ENCODE data around the gene SMIM33.
"Not testable (repeated sequence)": the region's sequence is repeated elsewhere in the genome, so short reads cannot be mapped to it uniquely, and the experiment has no call there.

The SMIM33 gene

GRCh38 chr5:139457653-139458306, 13.0 kb upstream of the SMIM33 start:
- DNase-seq, result no peak

- DNase-seq, result peak; percentile 82
These were observed 12.0 kb upstream of the SMIM33 start for GRCh38 chr5:139458580-139459407.

GRCh38 chr5:139459451-139459934, 11.3 kb upstream of the SMIM33 start:
- no peak for DNase-seq

GRCh38 chr5:139460455-139460854, 10.3 kb upstream of the SMIM33 start:
- DNase-seq, result no peak

GRCh38 chr5:139461176-139461575, 9.6 kb upstream of the SMIM33 start:
- DNase-seq, result no peak

- peak; percentile 76 for DNase-seq
These were observed 9.1 kb upstream of the SMIM33 start for GRCh38 chr5:139461698-139462097.

- peak; percentile 39 for DNase-seq
These were observed 8.1 kb upstream of the SMIM33 start, which contains the start of gene ECSCR for GRCh38 chr5:139462586-139463276. Gene ECSCR, minus strand, starts transcription at chr5:139462743. Its CDS starts 73 bp downstream, at chr5:139462670.

- DNase-seq, result no peak
These were observed 2.3 kb upstream of the SMIM33 start for GRCh38 chr5:139468421-139468931.

GRCh38 chr5:139472386-139473030, 1.7 kb downstream of the SMIM33 start:
- DNase-seq, result no peak

- no peak for DNase-seq
These were observed 2.3 kb downstream of the SMIM33 start for GRCh38 chr5:139473105-139473504.

GRCh38 chr5:139473565-139473964, 2.8 kb downstream of the SMIM33 start:
- DNase-seq, result peak; percentile 31

- DNase-seq, result peak; percentile 68
These were observed 4.3 kb downstream of the SMIM33 start for GRCh38 chr5:139474890-139475791.

- no peak for DNase-seq
These were observed 5.2 kb downstream of the SMIM33 start for GRCh38 chr5:139475865-139476617.

- DNase-seq, result not testable (repeated sequence)
These were observed 8.0 kb downstream of the SMIM33 start for GRCh38 chr5:139478657-139479423.

GRCh38 chr5:139479729-139480128, 8.9 kb downstream of the SMIM33 start:
- not testable (repeated sequence) for DNase-seq

GRCh38 chr5:139481122-139481533, 10.3 kb downstream of the SMIM33 start:
- DNase-seq, result no peak

- peak; percentile 57 for DNase-seq
These were observed 10.8 kb downstream of the SMIM33 start for GRCh38 chr5:139481580-139482049.

- peak; percentile 99 for DNase-seq
These were observed 11.5 kb downstream of the SMIM33 start, which contains the start of gene STING1 for GRCh38 chr5:139482050-139482889. Gene STING1, minus strand, starts transcription at chr5:139482758. Its CDS starts 1,054 bp downstream, at chr5:139481704.

- DNase-seq, result not testable (repeated sequence)
These were observed 12.0 kb downstream of the SMIM33 start for GRCh38 chr5:139482890-139483208.

All from EL (cell line).